Measurements from ENCODE around the gene OR3A2. TPM values are rescaled to one million over a fixed set of nuclear protein-coding genes. Genes with fewer than 3 reads are reported as not detected.

OR3A2 gene
- polyA plus RNA-seq, 3 donors = 0.13 TPM; not detected in 2

Other genes starting within 250 kb of the OR3A2 start
- gene OR1A2, start 188.8 kb downstream of the OR3A2 start, polyA plus RNA-seq = not detected
- not detected for gene OR1A1, start 178.6 kb downstream of the OR3A2 start, polyA plus RNA-seq
- under 1 TPM in 1 of 3 donors, not detected in 2; 0.07 TPM for gene OR3A1, start 87.9 kb downstream of the OR3A2 start, polyA plus RNA-seq
- under 1 TPM in 2 of 3 donors, not detected in 1; 0.09 to 0.34 TPM for gene OR1E1, start 12.1 kb upstream of the OR3A2 start, polyA plus RNA-seq
- gene OR3A3, start 25.1 kb upstream of the OR3A2 start, polyA plus RNA-seq = not detected
- under 1 TPM in 1 of 3 donors, not detected in 2; 0.67 TPM for gene OR1E2, start 47.5 kb upstream of the OR3A2 start, polyA plus RNA-seq
- under 1 TPM in 2 of 3 donors, not detected in 1; 0.03 to 0.27 TPM for gene SPATA22, start 85.5 kb upstream of the OR3A2 start, polyA plus RNA-seq
- 1 to 10 TPM in 2 of 3 donors, under 1 TPM in 1; 0.61 to 9.8 (median 4.7) TPM for gene ASPA, start 89.7 kb upstream of the OR3A2 start, polyA plus RNA-seq
- gene TRPV3, start 171.5 kb upstream of the OR3A2 start, polyA plus RNA-seq = under 1 TPM; 0.22 to 0.90 (median 0.31) TPM
- gene TRPV1, start 223.1 kb upstream of the OR3A2 start, polyA plus RNA-seq = 1 to 10 TPM; 2.7 to 3.7 (median 3.1) TPM
- 1 to 10 TPM; 6.4 to 9.2 (median 7.9) TPM for gene SHPK, start 249.9 kb upstream of the OR3A2 start, polyA plus RNA-seq

Data from adipose tissue (tissue), 3 donors.